Measurements from ENCODE around the gene HMCN1.

The HMCN1 gene

DNA sequence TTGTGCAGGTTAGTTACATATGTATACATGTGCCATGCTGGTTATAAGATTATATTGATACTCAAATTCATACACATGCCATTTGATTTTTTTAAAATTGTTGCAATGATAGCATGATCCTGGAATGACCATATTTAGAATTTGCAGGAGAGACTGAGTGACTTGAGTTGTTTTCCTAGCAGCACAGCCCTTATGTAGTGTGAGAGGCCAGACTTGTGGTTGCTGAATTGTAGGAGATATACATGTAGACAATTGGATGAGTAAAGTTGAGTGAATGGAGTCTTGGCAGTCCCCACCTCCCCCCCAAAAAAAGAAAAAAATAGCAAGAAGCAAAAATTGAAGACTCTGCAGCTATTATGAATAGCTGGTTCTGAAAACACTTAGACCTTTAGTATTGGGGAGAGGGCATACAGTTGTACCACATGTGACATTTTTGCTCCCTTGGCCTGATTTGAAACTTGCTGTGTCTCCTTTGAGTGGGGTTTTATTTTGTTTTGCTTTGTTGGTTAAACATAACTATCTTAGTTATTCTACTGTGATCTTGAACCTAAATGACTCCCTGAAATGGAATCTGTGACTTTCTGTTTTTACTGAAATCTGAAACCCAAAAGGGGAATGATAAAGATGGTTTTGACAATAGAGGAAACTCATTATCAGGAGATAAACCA is 280.3 kb downstream of the HMCN1 start:
- Histone ChIP-seq H3K27ac (ENCODE audit: low read length, poor library complexity, severe bottlenecking) (peak overlapping the region; percentile 91), H4K8ac (ENCODE audit: low read length) (no peak overlapping the region), H2BK12ac (ENCODE audit: low read length in 2 of 2) (no peak overlapping the region), H3K9ac (ENCODE audit: low read length) (peak overlapping the region; percentile 65), H4K91ac (ENCODE audit: low read length) (no peak overlapping the region), H2BK15ac (ENCODE audit: low read depth, poor library complexity, severe bottlenecking) (no peak overlapping the region), H3K79me1 (replicated peaks; ENCODE audit: low read length, poor library complexity, severe bottlenecking) (no peaks in the 10 kb centered on the region), H2AK5ac (ENCODE audit: low read length, severe bottlenecking) (peak overlapping the region; percentile 62), H2AFZ (ENCODE audit: low read depth, low read length) (no peak overlapping the region), H3K27me3 (ENCODE audit: control insufficient read depth in 1 of 2, insufficient read depth in 1 of 2, low read length in 2 of 2) (no peaks in the 10 kb centered on the region), H2BK5ac (ENCODE audit: low read depth, low read length, poor library complexity, severe bottlenecking) (no peak overlapping the region), H3K9me3 (ENCODE audit: control insufficient read depth, low read length) (no peaks in the 10 kb centered on the region), H3K23ac (ENCODE audit: low read length in 2 of 2) (no peak overlapping the region), H3K14ac (ENCODE audit: low read length in 2 of 2) (no peak overlapping the region), H3K4me3 (ENCODE audit: insufficient read depth in 1 of 2, low read depth in 1 of 2, low read length in 2 of 2) (no peak overlapping the region), H3K18ac (ENCODE audit: low read depth in 1 of 2, low read length in 2 of 2) (peak overlapping the region in 1 of 2 experiments; percentile 21), H3K4me2 (ENCODE audit: low read length, poor library complexity, severe bottlenecking) (no peak overlapping the region), H3K4ac (ENCODE audit: low read depth in 1 of 2, low read length in 2 of 2) (no peak overlapping the region), H3K36me3 (ENCODE audit: control insufficient read depth in 1 of 2, insufficient read depth in 2 of 2, low read depth in 1 of 2, low read length in 2 of 2) (peaks cover 0 to 66% of the 10 kb centered on the region in 2 experiments), H3K4me1 (ENCODE audit: control insufficient read depth, insufficient read depth, low read depth, low read length) (peaks cover 3% of the 10 kb centered on the region), H2BK120ac (ENCODE audit: low read depth, low read length) (no peak overlapping the region)
- peak; percentile 14 for DNase-seq

DNA sequence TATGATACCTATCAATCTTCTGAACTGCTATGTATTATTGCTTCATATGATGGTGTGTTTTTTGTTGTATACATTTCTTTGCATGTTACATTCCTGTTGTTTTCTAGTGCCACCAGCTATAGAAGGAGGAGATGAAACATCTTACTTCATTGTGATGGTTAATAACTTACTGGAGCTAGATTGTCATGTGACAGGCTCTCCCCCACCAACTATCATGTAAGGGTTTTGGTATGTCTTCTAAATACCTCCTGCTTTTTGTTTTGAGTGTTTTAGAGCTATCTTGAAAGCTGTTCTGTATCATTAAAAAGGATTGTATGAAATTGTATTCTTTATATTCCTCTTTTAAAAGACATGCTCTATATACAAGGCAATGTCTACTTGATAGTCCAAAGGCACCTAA is 282.7 kb downstream of the HMCN1 start:
- Histone ChIP-seq H3K36me3 (ENCODE audit: control insufficient read depth in 1 of 2, insufficient read depth in 2 of 2, low read depth in 1 of 2, low read length in 2 of 2) (peaks cover 0 to 74% of the 10 kb centered on the region in 2 experiments), H3K79me1 (replicated peaks; ENCODE audit: low read length, poor library complexity, severe bottlenecking) (no peaks in the 10 kb centered on the region), H3K4me3 (ENCODE audit: insufficient read depth in 1 of 2, low read depth in 1 of 2, low read length in 2 of 2) (no peak overlapping the region), H3K9ac (ENCODE audit: low read length) (no peak overlapping the region), H2BK15ac (ENCODE audit: low read depth, poor library complexity, severe bottlenecking) (no peak overlapping the region), H2AK5ac (ENCODE audit: low read length, severe bottlenecking) (no peak overlapping the region), H3K23ac (ENCODE audit: low read length in 2 of 2) (no peak overlapping the region), H2BK12ac (ENCODE audit: low read length in 2 of 2) (no peak overlapping the region), H2BK120ac (ENCODE audit: low read depth, low read length) (no peak overlapping the region), H2AFZ (ENCODE audit: low read depth, low read length) (no peak overlapping the region), H4K8ac (ENCODE audit: low read length) (no peak overlapping the region), H2BK5ac (ENCODE audit: low read depth, low read length, poor library complexity, severe bottlenecking) (no peak overlapping the region), H3K4me1 (ENCODE audit: control insufficient read depth, insufficient read depth, low read depth, low read length) (peaks cover 2% of the 10 kb centered on the region), H3K9me3 (ENCODE audit: control insufficient read depth, low read length) (no peaks in the 10 kb centered on the region), H3K4ac (ENCODE audit: low read depth in 1 of 2, low read length in 2 of 2) (no peak overlapping the region), H3K4me2 (ENCODE audit: low read length, poor library complexity, severe bottlenecking) (no peak overlapping the region), H3K18ac (ENCODE audit: low read depth in 1 of 2, low read length in 2 of 2) (no peak overlapping the region), H3K27me3 (ENCODE audit: control insufficient read depth in 1 of 2, insufficient read depth in 1 of 2, low read length in 2 of 2) (no peaks in the 10 kb centered on the region), H4K91ac (ENCODE audit: low read length) (no peak overlapping the region), H3K27ac (ENCODE audit: low read length, poor library complexity, severe bottlenecking) (no peak overlapping the region), H3K14ac (ENCODE audit: low read length in 2 of 2) (no peak overlapping the region)
- DNase-seq, result no peak

DNA sequence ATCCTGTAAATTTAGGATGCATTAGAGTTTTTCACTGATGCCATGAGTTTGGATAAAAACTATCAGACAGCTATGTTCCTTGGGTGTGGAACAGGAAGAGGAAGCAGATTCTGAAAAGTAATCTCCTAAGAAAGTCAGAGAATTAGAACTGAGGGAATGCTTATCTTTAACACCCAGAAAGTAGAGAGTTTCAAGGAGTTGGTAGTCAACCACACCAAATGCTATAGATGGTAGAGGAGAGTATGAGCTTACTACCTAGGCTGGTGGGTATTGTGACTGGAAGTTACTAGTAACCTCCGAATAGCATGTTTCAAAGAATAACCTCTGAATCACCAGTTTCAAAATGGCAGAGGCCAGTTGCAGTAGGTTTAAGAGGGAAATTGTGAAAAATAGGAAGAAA is 288.0 kb downstream of the HMCN1 start:
- H3K4ac ChIP-seq (ENCODE audit: low read depth in 1 of 2, low read length in 2 of 2), result no peak overlapping the region
- DNase-seq, result no peak
- H2BK12ac ChIP-seq (ENCODE audit: low read length in 2 of 2), result no peak overlapping the region
- no peak overlapping the region for H2BK120ac ChIP-seq (ENCODE audit: low read depth, low read length)
- H3K79me1 ChIP-seq (replicated peaks; ENCODE audit: low read length, poor library complexity, severe bottlenecking), result no peaks in the 10 kb centered on the region
- peaks cover 3 to 97% of the 10 kb centered on the region in 2 experiments for H3K36me3 ChIP-seq (ENCODE audit: control insufficient read depth in 1 of 2, insufficient read depth in 2 of 2, low read depth in 1 of 2, low read length in 2 of 2)
- no peak overlapping the region for H3K14ac ChIP-seq (ENCODE audit: low read length in 2 of 2)
- no peak overlapping the region for H3K4me3 ChIP-seq (ENCODE audit: insufficient read depth in 1 of 2, low read depth in 1 of 2, low read length in 2 of 2)
- H4K8ac ChIP-seq (ENCODE audit: low read length), result no peak overlapping the region
- no peak overlapping the region for H3K23ac ChIP-seq (ENCODE audit: low read length in 2 of 2)
- H3K18ac ChIP-seq (ENCODE audit: low read depth in 1 of 2, low read length in 2 of 2), result no peak overlapping the region
- no peak overlapping the region for H2AFZ ChIP-seq (ENCODE audit: low read depth, low read length)
- no peak overlapping the region for H3K4me2 ChIP-seq (ENCODE audit: low read length, poor library complexity, severe bottlenecking)
- 100% methylated on average over 1 of the region's 1 CpG for WGBS
- H2AK5ac ChIP-seq (ENCODE audit: low read length, severe bottlenecking), result no peak overlapping the region
- no peak overlapping the region for H2BK5ac ChIP-seq (ENCODE audit: low read depth, low read length, poor library complexity, severe bottlenecking)
- no peak overlapping the region for H2BK15ac ChIP-seq (ENCODE audit: low read depth, poor library complexity, severe bottlenecking)
- no peak overlapping the region for H4K91ac ChIP-seq (ENCODE audit: low read length)
- H3K9me3 ChIP-seq (ENCODE audit: control insufficient read depth, low read length), result no peaks in the 10 kb centered on the region
- H3K27me3 ChIP-seq (ENCODE audit: control insufficient read depth in 1 of 2, insufficient read depth in 1 of 2, low read length in 2 of 2), result no peaks in the 10 kb centered on the region
- no peak overlapping the region for H3K27ac ChIP-seq (ENCODE audit: low read length, poor library complexity, severe bottlenecking)
- no peaks in the 10 kb centered on the region for H3K4me1 ChIP-seq (ENCODE audit: control insufficient read depth, insufficient read depth, low read depth, low read length)
- H3K9ac ChIP-seq (ENCODE audit: low read length), result no peak overlapping the region

DNA sequence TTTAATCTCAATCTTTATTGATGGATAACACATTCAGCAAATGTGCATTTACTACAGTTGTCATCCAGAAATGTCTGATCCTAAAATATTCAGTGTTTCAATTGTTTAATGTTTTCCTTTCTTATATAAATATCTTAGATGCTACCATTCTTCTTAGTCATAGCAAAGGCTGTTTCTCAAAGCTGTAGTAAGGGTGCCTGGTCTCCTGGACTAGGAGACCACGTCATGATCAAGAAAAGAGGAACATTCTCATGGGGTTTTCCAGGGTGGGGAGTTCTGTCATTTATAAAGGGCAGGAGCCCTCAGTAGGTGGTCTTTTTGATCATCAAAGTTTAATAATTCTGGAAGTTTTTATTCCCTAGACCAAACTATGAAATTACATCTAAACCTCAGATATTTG is 292.8 kb downstream of the HMCN1 start:
- Histone ChIP-seq H3K4me3 (ENCODE audit: insufficient read depth in 1 of 2, low read depth in 1 of 2, low read length in 2 of 2) (no peak overlapping the region), H3K4ac (ENCODE audit: low read depth in 1 of 2, low read length in 2 of 2) (no peak overlapping the region), H3K4me2 (ENCODE audit: low read length, poor library complexity, severe bottlenecking) (no peak overlapping the region), H3K4me1 (ENCODE audit: control insufficient read depth, insufficient read depth, low read depth, low read length) (no peaks in the 10 kb centered on the region), H4K8ac (ENCODE audit: low read length) (no peak overlapping the region), H3K9me3 (ENCODE audit: control insufficient read depth, low read length) (peaks cover 29% of the 10 kb centered on the region), H3K23ac (ENCODE audit: low read length in 2 of 2) (no peak overlapping the region), H2BK12ac (ENCODE audit: low read length in 2 of 2) (no peak overlapping the region), H2BK15ac (ENCODE audit: low read depth, poor library complexity, severe bottlenecking) (no peak overlapping the region), H3K36me3 (ENCODE audit: control insufficient read depth in 1 of 2, insufficient read depth in 2 of 2, low read depth in 1 of 2, low read length in 2 of 2) (peaks cover 3 to 98% of the 10 kb centered on the region in 2 experiments), H3K18ac (ENCODE audit: low read depth in 1 of 2, low read length in 2 of 2) (no peak overlapping the region), H3K27me3 (ENCODE audit: control insufficient read depth in 1 of 2, insufficient read depth in 1 of 2, low read length in 2 of 2) (no peaks in the 10 kb centered on the region), H3K14ac (ENCODE audit: low read length in 2 of 2) (no peak overlapping the region), H3K79me1 (replicated peaks; ENCODE audit: low read length, poor library complexity, severe bottlenecking) (no peaks in the 10 kb centered on the region), H3K9ac (ENCODE audit: low read length) (no peak overlapping the region), H2AFZ (ENCODE audit: low read depth, low read length) (no peak overlapping the region), H4K91ac (ENCODE audit: low read length) (no peak overlapping the region), H2BK120ac (ENCODE audit: low read depth, low read length) (no peak overlapping the region), H2BK5ac (ENCODE audit: low read depth, low read length, poor library complexity, severe bottlenecking) (no peak overlapping the region), H2AK5ac (ENCODE audit: low read length, severe bottlenecking) (no peak overlapping the region), H3K27ac (ENCODE audit: low read length, poor library complexity, severe bottlenecking) (no peak overlapping the region)
- no peak for DNase-seq
- WGBS, result 100% methylated on average over 1 of the region's 1 CpG
